HCT116 (cell line): ENCODE measurements around the gene TTBK1. TPM values are rescaled to one million over a fixed set of nuclear protein-coding genes. Genes with fewer than 3 reads are reported as not detected.

ENCODE experiments used
- ATAC-seq: fragments of 200-7000 bp; cut with Tn5 transposase; 2 replicates; pipeline ENCODE4 v1.9.1; 2020; ENCODE audit warnings: mild to moderate bottlenecking, moderate library complexity
- BruUV-seq: library from RNA; stranded (reverse); fragments of 400-500 nt; replicated peaks from 2 replicates; lab custom pipeline; 2021; lab: Mats Ljungman, UMichigan
- CTCF ChIA-PET: fragments of 300-600 bp; sonication (Branson Sonifier 250); formaldehyde crosslinking; loops from one replicate; lab custom pipeline; 2021; ENCODE audit warnings: antibody characterized with exemption; lab: Charles Lee
- POLR2A ChIA-PET: fragments of 300-600, 350-600 bp; sonication (Branson Sonifier 250); formaldehyde crosslinking; loops from one replicate; lab custom pipeline; 2021; ENCODE audit warnings: antibody characterized with exemption; lab: Charles Lee
- RAD21 ChIA-PET, 2 experiments: fragments of 300-600 bp; sonication (Branson Sonifier 250); formaldehyde crosslinking; loops; one replicate each; lab custom pipeline; 2023; ENCODE audit warnings: low total read pairs in 2 of 2; ENCODE audit not compliant: uncharacterized antibody in 2 of 2, unreplicated experiment in 2 of 2, low non-redundant PET in 1 of 2; lab: Charles Lee
- DNase-seq: peaks from one replicate; pipeline ENCODE4 v3.0.0-alpha.2; 2010; ENCODE audit warnings: low read depth, low spot score
- H2AFZ ChIP-seq: fragments of 200-600 bp; shearing (Covaris generic), sonication (generic); 2 replicates; pipeline ENCODE4 v1.6.1; 2017; ENCODE audit warnings: low read depth, mixed run types, mixed read lengths, antibody characterized with exemption, low read length; ENCODE audit not compliant: poor library complexity, severe bottlenecking
- H3K27ac ChIP-seq: 2 replicates; pipeline ENCODE4 v1.5.1; 2012; ENCODE audit warnings: low read depth, low read length
- H3K27me3 ChIP-seq: fragments of 200-600 bp; sonication (generic); 2 replicates; pipeline ENCODE4 v1.6.1; 2016; ENCODE audit warnings: mixed run types, low read length, mixed read lengths; ENCODE audit not compliant: insufficient read depth
- H3K36me3 ChIP-seq, 2 experiments: fragments of 200-500 bp in 1 of 2; fragments of 200-600 bp in 1 of 2; sonication (Bioruptor generic) in 1 of 2; sonication (generic) in 1 of 2; 2 replicates each; pipeline versions ENCODE4 v1.5.1 to v1.6.1; 2014 to 2016; ENCODE audit warnings: low read length in 2 of 2, inconsistent platforms in 1 of 2, mixed read lengths in 1 of 2, mixed run types in 1 of 2; ENCODE audit not compliant: insufficient read depth in 2 of 2, control insufficient read depth in 1 of 2
- H3K4me1 ChIP-seq, 2 experiments: fragments of 200-600 bp in 1 of 2; sonication (generic) in 1 of 2; 2 replicates each; pipeline versions ENCODE4 v1.5.1 to v1.6.1; 2012 to 2017; ENCODE audit warnings: low read length in 2 of 2, inconsistent platforms in 1 of 2, mild to moderate bottlenecking in 1 of 2, mixed read lengths in 1 of 2, mixed run types in 1 of 2, moderate library complexity in 1 of 2; ENCODE audit not compliant: insufficient read depth in 2 of 2, control insufficient read depth in 1 of 2
- H3K4me2 ChIP-seq: fragments of 200-600 bp; sonication (generic); 2 replicates; pipeline ENCODE4 v1.6.1; 2017; ENCODE audit warnings: mixed run types, low read length, mixed read lengths
- H3K4me3 ChIP-seq, 2 experiments: fragments of 200-600 bp in 1 of 2; sonication (generic) in 1 of 2; replicated peaks in 1 of 2; 2 replicates each; pipeline ENCODE4 v1.5.1; 2011 to 2016; ENCODE audit warnings: low read length in 2 of 2, control low read depth in 1 of 2, low read depth in 1 of 2, mild to moderate bottlenecking in 1 of 2, mixed read lengths in 1 of 2, mixed run types in 1 of 2
- H3K79me2 ChIP-seq: fragments of 200-600 bp; sonication (generic); 2 replicates; pipeline ENCODE4 v1.6.1; 2017; ENCODE audit warnings: mild to moderate bottlenecking, mixed run types, low read length, moderate library complexity, mixed read lengths; ENCODE audit not compliant: insufficient read depth
- H3K9ac ChIP-seq: fragments of 200-600 bp; sonication (generic); 2 replicates; pipeline ENCODE4 v1.6.1; 2016; ENCODE audit warnings: low read length, mixed read lengths
- H3K9me2 ChIP-seq: fragments of 200-600 bp; sonication (generic), shearing (Covaris generic); 2 replicates; pipeline ENCODE4 v1.6.1; 2017; ENCODE audit warnings: mixed run types, mild to moderate bottlenecking, moderate library complexity; ENCODE audit not compliant: insufficient read depth
- H3K9me3 ChIP-seq, 2 experiments: fragments of 200-500 bp in 1 of 2; fragments of 200-600 bp in 1 of 2; sonication (Bioruptor generic) in 1 of 2; sonication (generic) in 1 of 2; 2 replicates each; pipeline ENCODE4 v1.6.1; 2014 to 2017; ENCODE audit warnings: low read length in 2 of 2, mixed read lengths in 2 of 2, inconsistent platforms in 1 of 2, low read depth in 1 of 2, mild to moderate bottlenecking in 1 of 2, mixed run types in 1 of 2, moderate library complexity in 1 of 2; ENCODE audit not compliant: control insufficient read depth in 1 of 2, insufficient read depth in 1 of 2
- H4K20me1 ChIP-seq: fragments of 200-600 bp; sonication (generic), shearing (Covaris generic); 2 replicates; pipeline ENCODE4 v1.6.1; 2017; ENCODE audit warnings: mixed run types, mild to moderate bottlenecking, moderate library complexity; ENCODE audit not compliant: insufficient read depth
- CBX3 ChIP-seq: IDR thresholded peaks from 2 replicates; pipeline ENCODE4 v1.6.1; 2012; ENCODE audit warnings: low read depth
- EGR1 ChIP-seq: IDR thresholded peaks from 2 replicates; pipeline ENCODE4 v1.6.1; 2012; ENCODE audit warnings: low read depth
- ELF1 ChIP-seq: IDR thresholded peaks from 2 replicates; pipeline ENCODE4 v1.6.1; 2012; ENCODE audit warnings: low read depth, borderline replicate concordance
- EZH2 ChIP-seq: fragments of 200-600 bp; sonication (generic); IDR thresholded peaks from 2 replicates; pipeline ENCODE4 v1.6.1; 2017; ENCODE audit warnings: antibody characterized with exemption, mixed run types
- EZH2phosphoT487 ChIP-seq: fragments of 200-600 bp; IDR thresholded peaks from 2 replicates; pipeline ENCODE4 v1.6.1; 2018; ENCODE audit warnings: antibody characterized with exemption, borderline replicate concordance
- FOSL1 ChIP-seq: IDR thresholded peaks from 2 replicates; pipeline ENCODE4 v1.6.1; 2012; ENCODE audit warnings: low read depth
- POLR2AphosphoS5 ChIP-seq: IDR thresholded peaks from 2 replicates; pipeline ENCODE4 v1.6.1; 2011; ENCODE audit warnings: mild to moderate bottlenecking, low read depth, low read length, moderate library complexity
- RAD21 ChIP-seq: IDR thresholded peaks from 2 replicates; pipeline ENCODE4 v1.6.1; 2012; ENCODE audit warnings: low read depth, mild to moderate bottlenecking
- SIN3A ChIP-seq: IDR thresholded peaks from 2 replicates; pipeline ENCODE4 v1.6.1; 2012; ENCODE audit warnings: low read depth
- SP1 ChIP-seq: IDR thresholded peaks from 2 replicates; pipeline ENCODE4 v1.6.1; 2012; ENCODE audit warnings: low read depth
- SRF ChIP-seq: IDR thresholded peaks from 2 replicates; pipeline ENCODE4 v1.6.1; 2012; ENCODE audit warnings: low read depth
- TCF7L2 ChIP-seq: IDR thresholded peaks from 2 replicates; pipeline ENCODE4 v1.7.0; 2011; ENCODE audit warnings: borderline replicate concordance, inconsistent platforms; ENCODE audit not compliant: insufficient read depth, insufficient read length; ENCODE audit errors: extremely low read depth
- YY1 ChIP-seq: IDR thresholded peaks from 2 replicates; pipeline ENCODE4 v1.6.1; 2011; ENCODE audit warnings: low read length, low read depth, moderate library complexity, mild to moderate bottlenecking; ENCODE audit not compliant: insufficient replicate concordance; ENCODE audit errors: extremely low read depth
- intact Hi-C: fragments of 100-400 bp; cut with micrococcal nuclease; formaldehyde crosslinking; loops from 2 replicates; pipeline ENCODE4 v1.10.0; 2022
- total RNA-seq: library from RNA; stranded (reverse); gene quantifications from one replicate; pipeline ENCODE4 v1.2.1, GENCODE V29; 2021; ENCODE audit not compliant: unreplicated experiment
- TF ChIP-seq, protein P1 (sequence below), 3 experiments: fragments of 200-600 bp in 1 of 3; sonication (generic) in 1 of 3; IDR thresholded peaks in 2 of 3; conservative IDR thresholded peaks in 1 of 3; 2 replicates each; pipeline ENCODE4 v1.5.1; 2012 to 2017; ENCODE audit warnings: low read depth in 2 of 3, low read length in 2 of 3, antibody characterized with exemption in 1 of 3, borderline replicate concordance in 1 of 3, control low read depth in 1 of 3, mild to moderate bottlenecking in 1 of 3, mixed read lengths in 1 of 3, mixed run types in 1 of 3, moderate library complexity in 1 of 3; ENCODE audit not compliant: insufficient read depth in 1 of 3
- TF ChIP-seq, protein P2 (sequence below): IDR thresholded peaks from 2 replicates; pipeline ENCODE4 v1.6.1; 2011; ENCODE audit warnings: mild to moderate bottlenecking, low read length, moderate library complexity; ENCODE audit not compliant: insufficient replicate concordance; ENCODE audit errors: extremely low read depth
- TF ChIP-seq, protein P3 (sequence below): IDR thresholded peaks from 2 replicates; pipeline ENCODE4 v1.6.1; 2012
- TF ChIP-seq, protein P4 (sequence below): IDR thresholded peaks from 2 replicates; pipeline ENCODE4 v1.6.1; 2012
- TF ChIP-seq, protein P5 (sequence below): IDR thresholded peaks from 2 replicates; pipeline ENCODE4 v1.6.1; 2012; ENCODE audit warnings: low read depth

Gene TTBK1
- total RNA-seq, 1 experiment from 2014 or later = not detected

DNA sequence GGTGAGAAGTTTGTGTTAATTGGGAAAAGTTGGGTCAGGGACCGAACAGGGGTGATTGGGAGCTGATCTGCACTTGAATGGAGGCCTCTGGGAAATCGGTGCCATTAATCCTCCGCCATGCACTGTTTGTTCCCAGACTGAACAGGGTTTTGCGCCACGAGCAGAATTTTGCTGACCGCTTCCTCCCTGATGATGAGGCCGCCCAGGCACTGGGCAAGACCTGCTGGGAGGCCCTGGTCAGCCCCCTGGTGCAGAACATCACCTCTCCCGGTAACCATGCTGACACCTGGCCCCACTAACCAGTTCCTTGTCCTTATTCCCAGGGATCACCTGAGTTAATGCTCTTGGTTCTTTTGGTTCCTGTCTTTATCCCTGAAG is 39.6 kb upstream of the TTBK1 start:
- H3K79me2 ChIP-seq = no peaks in the 10 kb centered on the region
- H3K4me3 ChIP-seq = no peak overlapping the region
- TSS peak; percentile 7 for BruUV-seq
- ATAC-seq (no peak), DNase-seq (no peak)
- H3K4me2 ChIP-seq = no peak overlapping the region
- H3K9me3 ChIP-seq = no peaks in the 10 kb centered on the region
- no peak overlapping the region for H3K27ac ChIP-seq
- intact Hi-C loops = no loop called here
- RAD21 ChIA-PET = no interaction called here
- H2AFZ ChIP-seq = no peak overlapping the region
- TF ChIP-seq, protein P1, sequence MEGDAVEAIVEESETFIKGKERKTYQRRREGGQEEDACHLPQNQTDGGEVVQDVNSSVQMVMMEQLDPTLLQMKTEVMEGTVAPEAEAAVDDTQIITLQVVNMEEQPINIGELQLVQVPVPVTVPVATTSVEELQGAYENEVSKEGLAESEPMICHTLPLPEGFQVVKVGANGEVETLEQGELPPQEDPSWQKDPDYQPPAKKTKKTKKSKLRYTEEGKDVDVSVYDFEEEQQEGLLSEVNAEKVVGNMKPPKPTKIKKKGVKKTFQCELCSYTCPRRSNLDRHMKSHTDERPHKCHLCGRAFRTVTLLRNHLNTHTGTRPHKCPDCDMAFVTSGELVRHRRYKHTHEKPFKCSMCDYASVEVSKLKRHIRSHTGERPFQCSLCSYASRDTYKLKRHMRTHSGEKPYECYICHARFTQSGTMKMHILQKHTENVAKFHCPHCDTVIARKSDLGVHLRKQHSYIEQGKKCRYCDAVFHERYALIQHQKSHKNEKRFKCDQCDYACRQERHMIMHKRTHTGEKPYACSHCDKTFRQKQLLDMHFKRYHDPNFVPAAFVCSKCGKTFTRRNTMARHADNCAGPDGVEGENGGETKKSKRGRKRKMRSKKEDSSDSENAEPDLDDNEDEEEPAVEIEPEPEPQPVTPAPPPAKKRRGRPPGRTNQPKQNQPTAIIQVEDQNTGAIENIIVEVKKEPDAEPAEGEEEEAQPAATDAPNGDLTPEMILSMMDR (IDR thresholded peaks at IDR 0.05 in 2 of 3, conservative IDR thresholded peaks at IDR 0.05 in 1 of 3; ENCODE audit: borderline replicate concordance in 1 of 3, insufficient read depth in 1 of 3, low read depth in 2 of 3, low read length in 2 of 3) = no peak
- TF ChIP-seq SIN3A (no peak), EZH2 (no peak), FOSL1 (no peak), EGR1 (no peak), POLR2AphosphoS5 (no peak), SP1 (no peak), ELF1 (no peak), EZH2phosphoT487 (no peak), RAD21 (no peak), TCF7L2 (no peak), YY1 (no peak), SRF (no peak), CBX3 (no peak)
- TF ChIP-seq, protein P2, sequence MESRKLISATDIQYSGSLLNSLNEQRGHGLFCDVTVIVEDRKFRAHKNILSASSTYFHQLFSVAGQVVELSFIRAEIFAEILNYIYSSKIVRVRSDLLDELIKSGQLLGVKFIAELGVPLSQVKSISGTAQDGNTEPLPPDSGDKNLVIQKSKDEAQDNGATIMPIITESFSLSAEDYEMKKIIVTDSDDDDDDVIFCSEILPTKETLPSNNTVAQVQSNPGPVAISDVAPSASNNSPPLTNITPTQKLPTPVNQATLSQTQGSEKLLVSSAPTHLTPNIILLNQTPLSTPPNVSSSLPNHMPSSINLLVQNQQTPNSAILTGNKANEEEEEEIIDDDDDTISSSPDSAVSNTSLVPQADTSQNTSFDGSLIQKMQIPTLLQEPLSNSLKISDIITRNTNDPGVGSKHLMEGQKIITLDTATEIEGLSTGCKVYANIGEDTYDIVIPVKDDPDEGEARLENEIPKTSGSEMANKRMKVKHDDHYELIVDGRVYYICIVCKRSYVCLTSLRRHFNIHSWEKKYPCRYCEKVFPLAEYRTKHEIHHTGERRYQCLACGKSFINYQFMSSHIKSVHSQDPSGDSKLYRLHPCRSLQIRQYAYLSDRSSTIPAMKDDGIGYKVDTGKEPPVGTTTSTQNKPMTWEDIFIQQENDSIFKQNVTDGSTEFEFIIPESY = no peak
- TF ChIP-seq, protein P3, sequence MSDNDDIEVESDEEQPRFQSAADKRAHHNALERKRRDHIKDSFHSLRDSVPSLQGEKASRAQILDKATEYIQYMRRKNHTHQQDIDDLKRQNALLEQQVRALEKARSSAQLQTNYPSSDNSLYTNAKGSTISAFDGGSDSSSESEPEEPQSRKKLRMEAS = no peak
- TF ChIP-seq, protein P4, sequence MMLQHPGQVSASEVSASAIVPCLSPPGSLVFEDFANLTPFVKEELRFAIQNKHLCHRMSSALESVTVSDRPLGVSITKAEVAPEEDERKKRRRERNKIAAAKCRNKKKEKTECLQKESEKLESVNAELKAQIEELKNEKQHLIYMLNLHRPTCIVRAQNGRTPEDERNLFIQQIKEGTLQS = no peak
- TF ChIP-seq, protein P5, sequence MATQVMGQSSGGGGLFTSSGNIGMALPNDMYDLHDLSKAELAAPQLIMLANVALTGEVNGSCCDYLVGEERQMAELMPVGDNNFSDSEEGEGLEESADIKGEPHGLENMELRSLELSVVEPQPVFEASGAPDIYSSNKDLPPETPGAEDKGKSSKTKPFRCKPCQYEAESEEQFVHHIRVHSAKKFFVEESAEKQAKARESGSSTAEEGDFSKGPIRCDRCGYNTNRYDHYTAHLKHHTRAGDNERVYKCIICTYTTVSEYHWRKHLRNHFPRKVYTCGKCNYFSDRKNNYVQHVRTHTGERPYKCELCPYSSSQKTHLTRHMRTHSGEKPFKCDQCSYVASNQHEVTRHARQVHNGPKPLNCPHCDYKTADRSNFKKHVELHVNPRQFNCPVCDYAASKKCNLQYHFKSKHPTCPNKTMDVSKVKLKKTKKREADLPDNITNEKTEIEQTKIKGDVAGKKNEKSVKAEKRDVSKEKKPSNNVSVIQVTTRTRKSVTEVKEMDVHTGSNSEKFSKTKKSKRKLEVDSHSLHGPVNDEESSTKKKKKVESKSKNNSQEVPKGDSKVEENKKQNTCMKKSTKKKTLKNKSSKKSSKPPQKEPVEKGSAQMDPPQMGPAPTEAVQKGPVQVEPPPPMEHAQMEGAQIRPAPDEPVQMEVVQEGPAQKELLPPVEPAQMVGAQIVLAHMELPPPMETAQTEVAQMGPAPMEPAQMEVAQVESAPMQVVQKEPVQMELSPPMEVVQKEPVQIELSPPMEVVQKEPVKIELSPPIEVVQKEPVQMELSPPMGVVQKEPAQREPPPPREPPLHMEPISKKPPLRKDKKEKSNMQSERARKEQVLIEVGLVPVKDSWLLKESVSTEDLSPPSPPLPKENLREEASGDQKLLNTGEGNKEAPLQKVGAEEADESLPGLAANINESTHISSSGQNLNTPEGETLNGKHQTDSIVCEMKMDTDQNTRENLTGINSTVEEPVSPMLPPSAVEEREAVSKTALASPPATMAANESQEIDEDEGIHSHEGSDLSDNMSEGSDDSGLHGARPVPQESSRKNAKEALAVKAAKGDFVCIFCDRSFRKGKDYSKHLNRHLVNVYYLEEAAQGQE = no peak
- H3K9ac ChIP-seq = no peak overlapping the region
- H3K4me1 ChIP-seq = no peaks in the 10 kb centered on the region
- POLR2A ChIA-PET = no interaction called here
- no peaks in the 10 kb centered on the region; a peak in 1 of 4 replicates for H3K36me3 ChIP-seq
- no peaks in the 10 kb centered on the region for H3K27me3 ChIP-seq
- CTCF ChIA-PET = no interaction called here
- H4K20me1 ChIP-seq = no peaks in the 10 kb centered on the region
- no peaks in the 10 kb centered on the region for H3K9me2 ChIP-seq
